ENCODE measurements around the gene PLCG1. TPM values are rescaled to one million over a fixed set of nuclear protein-coding genes. Genes with fewer than 3 reads are reported as not detected.

Gene PLCG1
- total RNA-seq, 2 donors from 2014 or later = 227 to 257 TPM

GRCh38 chr20:41119614-41120561 is 17.5 kb upstream of the PLCG1 start:
- H3K4me3 Mint-ChIP-seq = no peak overlapping the region
- Histone ChIP-seq H3K9me3 (ENCODE audit: control insufficient read depth, low read length) (no peaks in the 10 kb centered on the region), H3K9ac (ENCODE audit: extremely low read depth, low read length, poor library complexity, severe bottlenecking) (no peak overlapping the region), H3K4me3 (ENCODE audit: low read length) (no peak overlapping the region), H3K4me1 (ENCODE audit: control insufficient read depth, insufficient read depth, low read length) (no peaks in the 10 kb centered on the region), H3K27me3 (ENCODE audit: control insufficient read depth, insufficient read depth, low read length, poor library complexity, severe bottlenecking) (no peaks in the 10 kb centered on the region), H3K27ac (ENCODE audit: low read depth, low read length) (no peak overlapping the region), H3K36me3 (ENCODE audit: control insufficient read depth, insufficient read depth, low read length) (peaks cover 89% of the 10 kb centered on the region)
- no peak overlapping the region for H3K27ac Mint-ChIP-seq
- no peaks in the 10 kb centered on the region for H3K27me3 Mint-ChIP-seq (ENCODE audit: insufficient read depth)
- peaks cover 81% of the 10 kb centered on the region for H3K36me3 Mint-ChIP-seq (ENCODE audit: low read depth)
- no peaks in the 10 kb centered on the region for H3K4me1 Mint-ChIP-seq
- WGBS, 2 experiments (ENCODE audit: insufficient coverage in 1 of 2, insufficient read length in 1 of 2) = 93 to 97% methylated on average over 5 to 7 of the region's 7 CpGs
- TF ChIP-seq CTCF (conservative IDR thresholded peaks at IDR 0.05) = no peak
- H3K9me3 Mint-ChIP-seq = no peaks in the 10 kb centered on the region
- DNase-seq = no peak

- H3K36me3 Mint-ChIP-seq (ENCODE audit: low read depth) = peaks cover 80% of the 10 kb centered on the region
- TF ChIP-seq CTCF (conservative IDR thresholded peaks at IDR 0.05) = no peak
- no peak overlapping the region for H3K27ac ChIP-seq (ENCODE audit: low read depth, low read length)
- H3K9me3 Mint-ChIP-seq = no peaks in the 10 kb centered on the region
- H3K4me3 ChIP-seq (ENCODE audit: low read length) = no peak overlapping the region
- H3K27ac Mint-ChIP-seq = no peak overlapping the region
- H3K27me3 ChIP-seq (ENCODE audit: control insufficient read depth, insufficient read depth, low read length, poor library complexity, severe bottlenecking) = no peaks in the 10 kb centered on the region
- WGBS, 2 experiments (ENCODE audit: insufficient coverage in 1 of 2, insufficient read length in 1 of 2) = 96% methylated on average over 3 of the region's 3 CpGs
- no peaks in the 10 kb centered on the region for H3K4me1 ChIP-seq (ENCODE audit: control insufficient read depth, insufficient read depth, low read length)
- DNase-seq = no peak
- peaks cover 88% of the 10 kb centered on the region for H3K36me3 ChIP-seq (ENCODE audit: control insufficient read depth, insufficient read depth, low read length)
- H3K27me3 Mint-ChIP-seq (ENCODE audit: insufficient read depth) = no peaks in the 10 kb centered on the region
- no peaks in the 10 kb centered on the region for H3K9me3 ChIP-seq (ENCODE audit: control insufficient read depth, low read length)
- no peaks in the 10 kb centered on the region for H3K4me1 Mint-ChIP-seq
- H3K9ac ChIP-seq (ENCODE audit: extremely low read depth, low read length, poor library complexity, severe bottlenecking) = no peak overlapping the region
- H3K4me3 Mint-ChIP-seq = no peak overlapping the region
Measured at GRCh38 chr20:41121399-41121798, 15.9 kb upstream of the PLCG1 start.

- no peak overlapping the region for H3K27ac Mint-ChIP-seq
- H3K4me1 Mint-ChIP-seq = no peaks in the 10 kb centered on the region
- no peaks in the 10 kb centered on the region for H3K27me3 ChIP-seq (ENCODE audit: control insufficient read depth, insufficient read depth, low read length, poor library complexity, severe bottlenecking)
- no peak overlapping the region for H3K4me3 ChIP-seq (ENCODE audit: low read length)
- H3K4me1 ChIP-seq (ENCODE audit: control insufficient read depth, insufficient read depth, low read length) = no peaks in the 10 kb centered on the region
- no peaks in the 10 kb centered on the region for H3K27me3 Mint-ChIP-seq (ENCODE audit: insufficient read depth)
- TF ChIP-seq CTCF (conservative IDR thresholded peaks at IDR 0.05) = no peak
- no peak overlapping the region for H3K4me3 Mint-ChIP-seq
- DNase-seq = no peak
- H3K9me3 Mint-ChIP-seq = peaks cover 3% of the 10 kb centered on the region
- 96 to 97% methylated on average over 3 to 5 of the region's 6 CpGs for WGBS, 2 experiments (ENCODE audit: insufficient coverage in 1 of 2, insufficient read length in 1 of 2)
- no peak overlapping the region for H3K27ac ChIP-seq (ENCODE audit: low read depth, low read length)
- peaks cover 73% of the 10 kb centered on the region for H3K36me3 Mint-ChIP-seq (ENCODE audit: low read depth)
- H3K36me3 ChIP-seq (ENCODE audit: control insufficient read depth, insufficient read depth, low read length) = peaks cover 75% of the 10 kb centered on the region
- no peak overlapping the region for H3K9ac ChIP-seq (ENCODE audit: extremely low read depth, low read length, poor library complexity, severe bottlenecking)
- no peaks in the 10 kb centered on the region for H3K9me3 ChIP-seq (ENCODE audit: control insufficient read depth, low read length)
Measured at GRCh38 chr20:41123631-41124030, 13.7 kb upstream of the PLCG1 start.
